Measurements from ENCODE around the gene TENT5A.

The TENT5A gene

GRCh38 chr6:81756690-81757089, 4.2 kb upstream of the TENT5A start (continued):
- TF ChIP-seq PATZ1 (CRISPR knock-in tag; IDR thresholded peaks at IDR 0.05; ENCODE audit: borderline replicate concordance) (no peak), CSDC2 (CRISPR knock-in tag; IDR thresholded peaks at IDR 0.05) (no peak), TOX (CRISPR knock-in tag; IDR thresholded peaks at IDR 0.05; ENCODE audit: borderline replicate concordance) (no peak), ZNF565 (CRISPR knock-in tag; conservative IDR thresholded peaks at IDR 0.05; ENCODE audit: low read depth) (no peak), ZNF8 (CRISPR knock-in tag; IDR thresholded peaks at IDR 0.05) (no peak), TSHZ2 (CRISPR knock-in tag; IDR thresholded peaks at IDR 0.05) (no peak), BACH2 (CRISPR knock-in tag; IDR thresholded peaks at IDR 0.05; ENCODE audit: borderline replicate concordance) (no peak), ARNTL (CRISPR knock-in tag; IDR thresholded peaks at IDR 0.05; ENCODE audit: borderline replicate concordance, low read depth) (no peak), OSR1 (CRISPR knock-in tag; IDR thresholded peaks at IDR 0.05) (no peak), PPARA (CRISPR knock-in tag; IDR thresholded peaks at IDR 0.05; ENCODE audit: borderline replicate concordance) (no peak)

GRCh38 chr6:81755551-81755950, 3.1 kb upstream of the TENT5A start:
- no peak for ATAC-seq
- no peak for TF ChIP-seq TCF4 (CRISPR knock-in tag; IDR thresholded peaks at IDR 0.05; ENCODE audit: borderline replicate concordance)

- ATAC-seq: no peak
- TF ChIP-seq OSR1 (CRISPR knock-in tag; IDR thresholded peaks at IDR 0.05) (no peak), RARB (CRISPR knock-in tag; IDR thresholded peaks at IDR 0.05) (no peak), ZNF565 (CRISPR knock-in tag; conservative IDR thresholded peaks at IDR 0.05; ENCODE audit: low read depth) (no peak), ZFP3 (CRISPR knock-in tag; IDR thresholded peaks at IDR 0.05) (no peak), TCF4 (CRISPR knock-in tag; IDR thresholded peaks at IDR 0.05; ENCODE audit: borderline replicate concordance) (no peak), PPARA (CRISPR knock-in tag; IDR thresholded peaks at IDR 0.05; ENCODE audit: borderline replicate concordance) (no peak), GLIS3 (CRISPR knock-in tag; IDR thresholded peaks at IDR 0.05) (no peak), ISL1 (CRISPR knock-in tag; IDR thresholded peaks at IDR 0.05) (no peak), CREB5 (CRISPR knock-in tag; IDR thresholded peaks at IDR 0.05; ENCODE audit: low read depth) (no peak), ZNF8 (CRISPR knock-in tag; IDR thresholded peaks at IDR 0.05) (no peak)
Measured at GRCh38 chr6:81754906-81755305, 2.4 kb upstream of the TENT5A start.

- TF ChIP-seq PATZ1 (CRISPR knock-in tag; IDR thresholded peaks at IDR 0.05; ENCODE audit: borderline replicate concordance) (0 out of 2 replicates have a peak, but pooled peaks have one; percentile 47), ISL1 (CRISPR knock-in tag; IDR thresholded peaks at IDR 0.05) (no peak)
- ATAC-seq: peak; percentile 44
Measured at GRCh38 chr6:81753711-81754577, 1.5 kb upstream of the TENT5A start.
